IMR-90 (cell line): Measurements from ENCODE around the gene ZBTB9. TPM values are rescaled to one million over a fixed set of nuclear protein-coding genes. Genes with fewer than 3 reads are reported as not detected.

Experiments used
- ATAC-seq: fragments of 200-7000 bp; cut with Tn5 transposase; 2 replicates; pipeline ENCODE4 v1.9.1; 2020; ENCODE audit warnings: low read depth, mild to moderate bottlenecking, moderate library complexity
- BruUV-seq: library from RNA; stranded (reverse); fragments of 400-500 nt; replicated peaks from 2 replicates; lab custom pipeline; 2021; lab: Mats Ljungman, UMichigan
- CTCF ChIA-PET: fragments of 300-600 bp; formaldehyde crosslinking; extraction: SDS; loops from one replicate; lab custom pipeline; 2021; ENCODE audit warnings: antibody characterized with exemption; lab: Yijun Ruan, JAX
- POLR2A ChIA-PET: fragments of 300-600 bp; sonication (Branson Sonifier 250); formaldehyde crosslinking; loops from one replicate; lab custom pipeline; 2022; ENCODE audit warnings: antibody characterized with exemption; ENCODE audit not compliant: unreplicated experiment; lab: Charles Lee
- DNase-seq: peaks from one replicate; pipeline ENCODE4 v3.0.0; 2013
- H2AFZ ChIP-seq: replicated peaks from 2 replicates; pipeline ENCODE3; 2013; ENCODE audit warnings: low read length, mild to moderate bottlenecking; ENCODE audit not compliant: poor library complexity
- H2AK5ac ChIP-seq: 2 replicates; pipeline ENCODE4 v1.6.1; 2013; ENCODE audit warnings: low read depth, low read length, inconsistent platforms
- H2AK9ac ChIP-seq: replicated peaks from 2 replicates; pipeline ENCODE3; 2013; ENCODE audit warnings: mild to moderate bottlenecking, low read depth, low read length, moderate library complexity; ENCODE audit not compliant: poor library complexity
- H2BK120ac ChIP-seq: 2 replicates; pipeline ENCODE4 v1.6.1; 2013; ENCODE audit warnings: low read depth, low read length, inconsistent platforms
- H2BK15ac ChIP-seq: 3 replicates; pipeline ENCODE4 v1.6.1; 2013; ENCODE audit warnings: low read depth, low read length, inconsistent platforms
- H2BK20ac ChIP-seq: 2 replicates; pipeline ENCODE4 v1.6.1; 2013; ENCODE audit warnings: low read depth, mild to moderate bottlenecking, inconsistent platforms, low read length, moderate library complexity
- H2BK5ac ChIP-seq: 2 replicates; pipeline ENCODE4 v1.6.1; 2013; ENCODE audit warnings: mild to moderate bottlenecking, low read depth, low read length, inconsistent platforms; ENCODE audit not compliant: poor library complexity, severe bottlenecking
- H3K14ac ChIP-seq: replicated peaks from 2 replicates; pipeline ENCODE4 v1.6.1; 2013; ENCODE audit warnings: low read depth, low read length, inconsistent platforms
- H3K18ac ChIP-seq: 2 replicates; pipeline ENCODE4 v1.6.1; 2013; ENCODE audit warnings: low read depth, low read length, control low read depth
- H3K23ac ChIP-seq: 2 replicates; pipeline ENCODE4 v1.6.1; 2013; ENCODE audit warnings: low read depth, low read length, inconsistent platforms
- H3K27ac ChIP-seq: 2 replicates; pipeline ENCODE4 v1.5.1; 2013; ENCODE audit warnings: mild to moderate bottlenecking, control low read depth, low read length; ENCODE audit not compliant: insufficient read depth
- H3K27me3 ChIP-seq: 2 replicates; pipeline ENCODE4 v1.6.1; 2013; ENCODE audit warnings: low read length; ENCODE audit not compliant: control insufficient read depth, insufficient read depth
- H3K36me3 ChIP-seq: 2 replicates; pipeline ENCODE4 v1.6.1; 2013; ENCODE audit warnings: low read length, mixed read lengths; ENCODE audit not compliant: control insufficient read depth, insufficient read depth
- H3K4ac ChIP-seq: 2 replicates; pipeline ENCODE4 v1.6.1; 2013; ENCODE audit warnings: low read depth, low read length, inconsistent platforms
- H3K4me1 ChIP-seq: 2 replicates; pipeline ENCODE4 v1.6.1; 2013; ENCODE audit warnings: low read length, mixed read lengths; ENCODE audit not compliant: control insufficient read depth, insufficient read depth
- H3K4me2 ChIP-seq: 2 replicates; pipeline ENCODE4 v1.6.1; 2013; ENCODE audit warnings: low read depth, mild to moderate bottlenecking, control low read depth, low read length, moderate library complexity
- H3K4me3 ChIP-seq: 2 replicates; pipeline ENCODE4 v1.5.1; 2013; ENCODE audit warnings: low read depth, mild to moderate bottlenecking, control low read depth, low read length, moderate library complexity; ENCODE audit not compliant: insufficient read depth
- H3K56ac ChIP-seq: 2 replicates; pipeline ENCODE4 v1.6.1; 2013; ENCODE audit warnings: low read length, inconsistent platforms; ENCODE audit not compliant: insufficient read depth; ENCODE audit errors: extremely low read depth
- H3K79me1 ChIP-seq, 2 experiments: 2 replicates each; pipeline ENCODE4 v1.6.1; 2013; ENCODE audit warnings: low read length in 2 of 2, inconsistent platforms in 1 of 2, low read depth in 1 of 2
- H3K9ac ChIP-seq: 2 replicates; pipeline ENCODE4 v1.6.1; 2013; ENCODE audit warnings: low read depth, low read length, control low read depth
- H3K9me1 ChIP-seq: 2 replicates; pipeline ENCODE4 v1.6.1; 2013; ENCODE audit warnings: low read length, inconsistent platforms; ENCODE audit not compliant: insufficient read depth
- H3K9me3 ChIP-seq: 2 replicates; pipeline ENCODE4 v1.6.1; 2013; ENCODE audit warnings: low read length; ENCODE audit not compliant: control insufficient read depth, insufficient read depth
- H4K20me1 ChIP-seq: 2 replicates; pipeline ENCODE4 v1.6.1; 2013; ENCODE audit warnings: low read length, inconsistent platforms; ENCODE audit not compliant: insufficient read depth
- H4K5ac ChIP-seq: 2 replicates; pipeline ENCODE4 v1.6.1; 2013; ENCODE audit warnings: mild to moderate bottlenecking, low read depth, low read length, control low read depth
- H4K8ac ChIP-seq, 2 experiments: 2 replicates each; pipeline ENCODE4 v1.6.1; 2013; ENCODE audit warnings: low read depth in 2 of 2, low read length in 2 of 2, control low read depth in 1 of 2, inconsistent platforms in 1 of 2
- H4K91ac ChIP-seq: 2 replicates; pipeline ENCODE4 v1.6.1; 2013; ENCODE audit warnings: low read depth, low read length, inconsistent platforms; ENCODE audit not compliant: insufficient read depth
- BHLHE40 ChIP-seq: fragments of 150-350 bp; IDR thresholded peaks from 2 replicates; pipeline ENCODE4 v1.6.1; 2016; ENCODE audit warnings: mild to moderate bottlenecking, low read depth, low read length
- CEBPB ChIP-seq: IDR thresholded peaks from 2 replicates; pipeline ENCODE4 v1.6.1; 2012; ENCODE audit warnings: low read depth, low read length, improper control_type of control experiment
- CHD1 ChIP-seq: IDR thresholded peaks from 2 replicates; pipeline ENCODE4 v1.6.1; 2012; ENCODE audit warnings: low read depth, low read length, improper control_type of control experiment
- CTCF ChIP-seq: conservative IDR thresholded peaks from 2 replicates; pipeline ENCODE4 v1.5.1; 2012; ENCODE audit warnings: mild to moderate bottlenecking, low read depth, low read length, improper control_type of control experiment
- ELK1 ChIP-seq: fragments of 150-350 bp; IDR thresholded peaks from 2 replicates; pipeline ENCODE4 v1.6.1; 2016; ENCODE audit warnings: low read depth, mild to moderate bottlenecking, low read length, moderate library complexity, borderline replicate concordance
- FOS ChIP-seq: fragments of 150-350 bp; IDR thresholded peaks from 2 replicates; pipeline ENCODE4 v1.6.1; 2016; ENCODE audit warnings: low read depth, low read length
- MAFK ChIP-seq: IDR thresholded peaks from 2 replicates; pipeline ENCODE4 v1.6.1; 2012; ENCODE audit warnings: low read depth, low read length, improper control_type of control experiment
- NFE2L2 ChIP-seq: fragments of 150-350 bp; IDR thresholded peaks from 2 replicates; pipeline ENCODE4 v1.6.1; 2016; ENCODE audit warnings: low read depth, mild to moderate bottlenecking, low read length
- POLR2A ChIP-seq: IDR thresholded peaks from 2 replicates; pipeline ENCODE4 v1.6.1; 2012; ENCODE audit warnings: mild to moderate bottlenecking, low read depth, low read length
- RAD21 ChIP-seq: IDR thresholded peaks from 2 replicates; pipeline ENCODE4 v1.6.1; 2012; ENCODE audit warnings: low read length, improper control_type of control experiment
- RCOR1 ChIP-seq: IDR thresholded peaks from 2 replicates; pipeline ENCODE4 v1.6.1; 2012; ENCODE audit warnings: mild to moderate bottlenecking, low read length, improper control_type of control experiment; ENCODE audit not compliant: insufficient replicate concordance
- RFX5 ChIP-seq: IDR thresholded peaks from 2 replicates; pipeline ENCODE4 v1.8.0; 2012; ENCODE audit warnings: low read depth, mild to moderate bottlenecking, low read length, moderate library complexity
- SMC3 ChIP-seq: fragments of 150-350 bp; IDR thresholded peaks from 2 replicates; pipeline ENCODE4 v1.6.1; 2016; ENCODE audit warnings: low read depth, mild to moderate bottlenecking, antibody characterized with exemption, low read length, moderate library complexity
- USF2 ChIP-seq: fragments of 150-350 bp; IDR thresholded peaks from 2 replicates; pipeline ENCODE4 v1.6.1; 2017; ENCODE audit warnings: mild to moderate bottlenecking, antibody characterized with exemption, low read length, low read depth
- WGBS, 2 experiments: methylation state at CpG; one replicate each; pipeline versions ENCODE4 v1.1.5 to v1.1.7; 2013; ENCODE audit warnings: missing lambda C conversion rate in 2 of 2; ENCODE audit not compliant: insufficient read length in 1 of 2; ENCODE audit errors: extremely low coverage in 2 of 2; 5-methylcytosine and 5-hydroxymethylcytosine counted together
- dilution Hi-C: fragments of 300-500 bp; cut with HindIII; formaldehyde crosslinking; loops from one replicate; pipeline ENCODE4 v1.14.3; 2018; ENCODE audit warnings: low sequenced_read_pairs; ENCODE audit not compliant: unreplicated experiment
- in situ Hi-C: fragments of 300-500 bp; cut with MboI; formaldehyde crosslinking; loops from 3 replicates; pipeline ENCODE4 v1.14.3; 2019; ENCODE audit warnings: low sequenced_read_pairs, inconsistent platforms, mixed read lengths
- intact Hi-C: fragments of 100-400 bp; cut with micrococcal nuclease; formaldehyde crosslinking; loops from 2 replicates; pipeline ENCODE4 v1.10.0; 2022
- polyA plus RNA-seq, 3 experiments: library from polyadenylated mRNA; depleted of rRNA; stranded (reverse); fragments of >200 nt; gene quantifications; 2 replicates each; pipeline ENCODE4 v1.2.3, GENCODE V29; 2012; ENCODE audit warnings: low replicate concordance in 1 of 3
- total RNA-seq: library from RNA; depleted of rRNA; stranded (reverse); fragments of >200 nt; gene quantifications from 2 replicates; pipeline ENCODE4 v1.2.3, GENCODE V29; 2012

The ZBTB9 gene
- total and polyA plus RNA-seq, 2 of the 4 experiments (the other 2 are of a cell fraction): 5.4 to 5.9 TPM

GRCh38 chr6:33505548-33506370 lies 51.4 kb downstream of the ZBTB9 start:
- no peak overlapping the region for H3K18ac ChIP-seq
- no peak overlapping the region for H3K27ac ChIP-seq
- H2BK5ac ChIP-seq: no peak overlapping the region
- H3K23ac ChIP-seq: no peak overlapping the region
- no peak overlapping the region for H4K91ac ChIP-seq
- no peaks in the 10 kb centered on the region for H3K36me3 ChIP-seq
- H4K20me1 ChIP-seq: no peaks in the 10 kb centered on the region
- in situ Hi-C loops (no loop called here), dilution Hi-C loops (no loop called here), intact Hi-C loops (no loop called here)
- CTCF ChIA-PET: no interaction called here
- no peaks in the 10 kb centered on the region for H3K9me1 ChIP-seq
- H4K8ac ChIP-seq: no peak overlapping the region
- POLR2A ChIA-PET: no interaction called here
- H2BK15ac ChIP-seq: no peak overlapping the region
- H3K4me3 ChIP-seq: no peak overlapping the region
- DNase-seq (no peak), ATAC-seq (no peak)
- no peak overlapping the region for H3K4me2 ChIP-seq
- H3K79me1 ChIP-seq: no peaks in the 10 kb centered on the region
- no peak overlapping the region for H3K56ac ChIP-seq
- H2BK120ac ChIP-seq: no peak overlapping the region
- H3K9me3 ChIP-seq: no peaks in the 10 kb centered on the region; the same call in 1 of the 2 replicates
- H3K4me1 ChIP-seq: no peaks in the 10 kb centered on the region
- H3K4ac ChIP-seq: no peak overlapping the region
- no peak overlapping the region for H4K5ac ChIP-seq
- no CpG with 5 or more reads among the region's 7 CpGs for WGBS, 2 experiments
- H2BK20ac ChIP-seq: no peak overlapping the region
- BruUV-seq: no TSS peak
- H2AK5ac ChIP-seq: no peak overlapping the region
- H3K27me3 ChIP-seq: peaks cover 13% of the 10 kb centered on the region
- H3K9ac ChIP-seq: no peak overlapping the region
- no peak overlapping the region for H2AFZ ChIP-seq
- TF ChIP-seq BHLHE40 (no peak), CTCF (no peak), RFX5 (no peak), NFE2L2 (no peak), MAFK (no peak), POLR2A (no peak), RAD21 (no peak), CEBPB (no peak), FOS (no peak), SMC3 (no peak), RCOR1 (no peak), ELK1 (no peak), USF2 (no peak), CHD1 (no peak)
- no peak overlapping the region for H3K14ac ChIP-seq
- H2AK9ac ChIP-seq: no peak overlapping the region
